GM12878 (cell line): Measurements from ENCODE around the gene MAP2K7. TPM values are rescaled to one million over a fixed set of nuclear protein-coding genes. Genes with fewer than 3 reads are reported as not detected.
A peak's percentile ranks its signal among the peaks of the same experiment; 100 is the strongest.

Source experiments
- ATF7 ChIP-seq: fragments of 450-650 bp; IDR thresholded peaks from 2 replicates; pipeline ENCODE4 v1.6.1; 2016; ENCODE audit warnings: low read depth, mild to moderate bottlenecking
- CEBPB ChIP-seq, 2 experiments: fragments of 150-350 bp in 1 of 2; IDR thresholded peaks; 2 replicates each; pipeline ENCODE4 v1.6.1; 2012 to 2014; ENCODE audit warnings: low read depth in 2 of 2, low read length in 2 of 2, borderline replicate concordance in 1 of 2, inconsistent platforms in 1 of 2
- CUX1 ChIP-seq: IDR thresholded peaks from 2 replicates; pipeline ENCODE4 v1.6.1; 2012; ENCODE audit warnings: improper control_type of control experiment, low read depth, low read length; ENCODE audit not compliant: insufficient replicate concordance
- EGR1 ChIP-seq, 2 experiments: IDR thresholded peaks; 1 replicate in 1 of 2; 2 replicates in 1 of 2; pipeline ENCODE4 v1.6.1; 2011 to 2012; ENCODE audit warnings: low read depth in 2 of 2, low read length in 2 of 2, borderline replicate concordance in 1 of 2, mild to moderate bottlenecking in 1 of 2, moderate library complexity in 1 of 2
- GABPA ChIP-seq: IDR thresholded peaks from 2 replicates; pipeline ENCODE4 v1.6.1; 2014; ENCODE audit warnings: antibody characterized with exemption, low read depth, mild to moderate bottlenecking, inconsistent platforms
- HDGF ChIP-seq: fragments of 450-650 bp; IDR thresholded peaks from 2 replicates; pipeline ENCODE4 v1.6.1; 2016; ENCODE audit warnings: antibody characterized with exemption
- KAT2A ChIP-seq: conservative IDR thresholded peaks from 2 replicates; pipeline ENCODE4 v1.6.1; 2011; ENCODE audit warnings: low read depth, low read length; ENCODE audit not compliant: control insufficient read depth
- MLLT1 ChIP-seq: fragments of 450-650 bp; IDR thresholded peaks from 2 replicates; pipeline ENCODE4 v1.6.1; 2016; ENCODE audit warnings: mild to moderate bottlenecking
- MTA3 ChIP-seq: IDR thresholded peaks from 2 replicates; pipeline ENCODE4 v1.6.1; 2012; ENCODE audit warnings: low read length, inconsistent platforms, borderline replicate concordance
- NFYA ChIP-seq: IDR thresholded peaks from 2 replicates; pipeline ENCODE4 v1.6.1; 2011; ENCODE audit warnings: low read depth, mild to moderate bottlenecking, low read length, improper control_type of control experiment, borderline replicate concordance
- NR2C1 ChIP-seq: fragments of 450-650 bp; IDR thresholded peaks from 2 replicates; pipeline ENCODE4 v1.6.1; 2017; ENCODE audit warnings: antibody characterized with exemption, mild to moderate bottlenecking, moderate library complexity
- PAX8 ChIP-seq: fragments of 450-650 bp; IDR thresholded peaks from 2 replicates; pipeline ENCODE4 v1.6.1; 2017; ENCODE audit warnings: mild to moderate bottlenecking, moderate library complexity
- PRDM15 ChIP-seq: fragments of 450-650 bp; formaldehyde crosslinking; IDR thresholded peaks from 2 replicates; pipeline ENCODE4 v1.4.0; 2020; ENCODE audit warnings: mild to moderate bottlenecking, moderate library complexity
- RB1 ChIP-seq: fragments of 450-650 bp; formaldehyde crosslinking; IDR thresholded peaks from 2 replicates; pipeline ENCODE4 v1.6.1; 2017; ENCODE audit warnings: mild to moderate bottlenecking, borderline replicate concordance
- SP1 ChIP-seq: IDR thresholded peaks from one replicate; pipeline ENCODE4 v1.6.1; 2011; ENCODE audit warnings: low read depth, low read length
- STAT3 ChIP-seq: IDR thresholded peaks from 2 replicates; pipeline ENCODE4 v1.6.1; 2011; ENCODE audit warnings: low read depth, low read length, improper control_type of control experiment
- TBL1XR1 ChIP-seq: IDR thresholded peaks from 2 replicates; pipeline ENCODE4 v1.6.1; 2012; ENCODE audit warnings: low read depth, low read length, improper control_type of control experiment
- TCF7 ChIP-seq: IDR thresholded peaks from 2 replicates; pipeline ENCODE4 v1.6.1; 2014; ENCODE audit warnings: antibody characterized with exemption, borderline replicate concordance
- WRNIP1 ChIP-seq: IDR thresholded peaks from 2 replicates; pipeline ENCODE4 v1.6.1; 2011; ENCODE audit warnings: low read depth, low read length, improper control_type of control experiment, borderline replicate concordance
- polyA plus RNA-seq, 11 experiments: library from polyadenylated mRNA; depleted of rRNA in 4 of 11; unstranded in 6 of 11; stranded (reverse) in 5 of 11; fragments of >200 nt; fragmentation: Nextera tagmentation in 4 of 11; fragmentation: Illumina TruSeq in 1 of 11; extraction: Ambion mirVana in 4 of 11; extraction: Trizol in 1 of 11; gene quantifications; 1 replicate in 1 of 11; 2 replicates in 10 of 11; pipeline versions ENCODE4 v1.2.1 to v1.2.3, GENCODE V29; 2011 to 2016; ENCODE audit warnings: inconsistent platforms in 2 of 11, missing spikeins in 2 of 11, low read depth in 1 of 11
- total RNA-seq, 4 experiments: library from RNA; depleted of rRNA in 3 of 4; stranded (reverse); fragments of >200 nt in 3 of 4; fragmentation: Illumina TruSeq in 1 of 4; extraction: Trizol in 1 of 4; gene quantifications; 2 replicates each; pipeline versions ENCODE4 v1.2.1 to v1.2.3, GENCODE V29; 2013 to 2021

MAP2K7 gene
- total and polyA plus RNA-seq, 10 of the 15 experiments (the other 5 are each of a cell fraction or from before 2014, with no cell fraction given), result 0.34 to 32.2 (median 6.7) TPM

- peak in 1 of 2 experiments; percentile 99; a peak in 2 of 3 replicates for TF ChIP-seq EGR1 (IDR thresholded peaks at IDR 0.05; ENCODE audit: borderline replicate concordance in 1 of 2, low read depth in 2 of 2, low read length in 2 of 2)
- no peak for TF ChIP-seq WRNIP1
- TF ChIP-seq TBL1XR1, result no peak
- peak; percentile 34 for TF ChIP-seq SP1
- TF ChIP-seq MTA3, result no peak
- no peak for TF ChIP-seq TCF7
- no peak for TF ChIP-seq PRDM15
- no peak for TF ChIP-seq STAT3
- TF ChIP-seq CEBPB (IDR thresholded peaks at IDR 0.05; ENCODE audit: borderline replicate concordance in 1 of 2, low read depth in 2 of 2, low read length in 2 of 2), result no peak
- TF ChIP-seq NR2C1, result no peak
- no peak for TF ChIP-seq NFYA
- no peak for TF ChIP-seq RB1
- no peak for TF ChIP-seq CUX1
- peak; percentile 93; the same call in 1 of the 2 replicates for TF ChIP-seq HDGF
- TF ChIP-seq GABPA, result no peak
- TF ChIP-seq PAX8, result no peak
- peak; percentile 52; the same call in 1 of the 2 replicates for TF ChIP-seq MLLT1
- peak; percentile 89 for TF ChIP-seq ATF7
- no peak for TF ChIP-seq KAT2A
These were observed 17.0 kb downstream of the MAP2K7 start (continued) for GRCh38 chr19:7920519-7921301.
